NCI-H2227 (cell line): ENCODE data around the gene MYO1E.
"Not testable (repeated sequence)": the region's sequence is repeated elsewhere in the genome, so short reads cannot be mapped to it uniquely, and the experiment has no call there.

Experiments used
- DNase-seq: peaks from one replicate; lab custom pipeline; 2025; ENCODE audit not compliant: unreplicated experiment; lab: John Stamatoyannopoulos, UW

MYO1E gene

DNA sequence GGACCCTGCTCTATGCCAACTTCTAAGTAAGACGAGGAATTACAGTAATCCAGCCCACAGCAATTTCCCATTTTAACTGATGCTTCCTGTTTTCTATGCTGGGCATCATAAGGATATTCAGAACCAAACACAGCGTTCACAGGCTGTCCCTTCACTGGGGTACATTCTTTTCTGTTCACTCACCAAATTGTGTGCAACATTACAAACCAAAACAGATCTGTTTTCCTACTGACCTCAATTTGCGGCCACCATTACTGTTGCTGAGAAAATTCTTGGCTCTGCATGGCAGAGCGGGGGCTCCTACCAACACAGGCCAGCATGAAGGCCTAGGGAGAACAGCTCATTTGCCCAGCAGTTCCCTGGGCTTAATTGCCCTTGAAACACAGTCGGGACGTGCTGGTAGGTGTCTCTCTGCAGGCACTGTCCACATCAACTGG lies 76.5 kb downstream of the MYO1E start:
- peak; percentile 58 for DNase-seq

DNA sequence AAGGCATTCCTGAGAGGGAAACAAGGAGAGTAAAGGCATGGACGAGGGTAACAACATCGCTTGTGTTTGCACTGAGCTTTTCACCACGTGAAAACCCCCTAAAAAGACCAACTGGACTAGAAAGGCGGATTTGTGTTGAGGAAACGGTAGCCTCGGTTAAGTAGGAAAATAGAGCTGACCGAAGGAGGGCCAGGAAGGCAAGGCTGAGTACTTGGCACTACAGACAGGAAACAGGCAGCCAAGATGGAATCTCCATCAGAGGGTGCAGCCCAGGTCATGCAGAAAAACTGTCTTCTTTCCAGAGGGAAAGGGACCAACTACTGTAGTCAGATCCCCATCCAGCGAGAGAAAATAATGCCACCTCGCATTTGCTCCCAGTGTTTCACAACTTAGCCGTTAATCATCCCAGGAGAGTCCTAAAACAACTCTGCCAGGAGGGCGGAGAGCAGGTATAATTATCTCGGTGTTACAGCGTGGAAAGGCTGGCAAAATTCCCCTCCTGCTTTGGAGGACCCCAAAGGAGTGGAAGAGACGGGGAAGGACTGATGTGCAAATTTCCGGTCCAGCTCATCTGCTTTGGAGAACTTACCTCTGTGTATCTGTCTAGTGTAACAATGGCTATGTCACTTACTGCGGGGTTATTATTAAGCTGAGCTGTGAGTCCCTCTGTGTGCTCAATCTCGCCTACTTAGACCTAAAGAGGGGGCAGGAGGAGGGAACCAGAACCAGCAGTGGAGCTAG lies 77.2 kb downstream of the MYO1E start:
- peak; percentile 80 for DNase-seq

GRCh38 chr15:59294574-59295260 lies 78.0 kb downstream of the MYO1E start:
- DNase-seq = no peak

- no peak for DNase-seq
Measured at GRCh38 chr15:59292442-59293151, 80.1 kb downstream of the MYO1E start.

GRCh38 chr15:59291213-59291549 lies 81.5 kb downstream of the MYO1E start:
- DNase-seq = no peak

DNA sequence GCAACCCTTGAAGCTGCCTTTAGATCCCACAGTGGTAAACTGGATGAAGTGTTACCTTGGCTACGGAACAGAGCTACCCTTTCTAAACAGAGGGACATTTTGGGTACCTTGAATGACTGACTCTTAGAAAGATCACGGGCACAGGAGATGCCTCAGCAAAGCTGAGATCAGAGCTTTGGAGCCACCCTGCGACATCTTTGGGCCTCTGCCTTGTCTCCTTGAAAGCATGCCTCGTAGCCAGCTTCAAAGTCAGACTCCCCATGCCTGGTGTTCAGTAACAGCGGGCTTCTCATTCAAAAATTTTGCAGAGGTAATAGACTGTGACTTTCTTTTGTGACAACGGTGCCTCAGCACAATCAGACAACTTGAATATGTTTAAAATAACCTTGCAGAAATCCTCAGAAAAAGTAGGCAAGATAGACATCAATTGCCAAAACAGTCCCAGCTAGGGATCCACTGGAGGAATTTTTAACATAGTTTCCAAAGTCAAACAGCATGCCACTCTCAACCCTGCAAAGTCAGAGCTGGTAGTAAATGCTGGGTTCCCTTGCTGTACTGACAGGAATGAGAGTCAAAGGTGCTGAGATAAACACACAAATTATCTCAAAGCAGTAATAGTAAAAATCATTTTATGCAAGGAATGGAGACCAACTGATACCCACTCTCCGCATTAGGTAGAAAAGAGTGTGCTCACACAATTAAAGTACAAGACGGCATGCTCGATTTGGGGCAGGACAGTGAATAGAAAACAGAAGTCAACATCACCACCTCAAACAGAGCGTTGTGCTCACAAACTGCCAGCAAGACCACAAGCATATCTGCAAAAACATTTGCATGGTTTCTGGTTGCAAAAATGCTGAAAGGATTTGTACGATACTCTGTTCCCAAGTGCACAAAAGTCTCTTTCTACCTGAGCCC lies 82.1 kb downstream of the MYO1E start:
- no peak for DNase-seq

DNA sequence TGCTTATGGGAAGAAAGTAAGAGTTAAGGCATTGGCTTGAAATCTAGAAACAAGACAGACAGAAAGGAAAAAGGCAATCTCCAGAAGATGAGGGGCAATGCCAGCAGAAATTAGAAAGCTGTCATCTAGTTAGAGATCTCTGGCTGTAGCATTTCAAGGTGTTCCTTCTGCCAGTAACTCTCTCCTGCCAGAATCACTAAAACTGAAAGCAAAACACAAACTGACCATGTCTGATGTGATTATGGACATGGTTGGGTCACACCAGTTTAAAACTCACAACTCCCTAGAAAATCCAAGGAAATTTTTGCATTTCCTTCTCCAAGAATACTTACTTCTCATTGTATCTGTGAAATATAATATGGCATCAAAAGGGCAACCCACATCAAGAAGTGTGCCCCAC lies 83.1 kb downstream of the MYO1E start:
- no peak for DNase-seq

DNA sequence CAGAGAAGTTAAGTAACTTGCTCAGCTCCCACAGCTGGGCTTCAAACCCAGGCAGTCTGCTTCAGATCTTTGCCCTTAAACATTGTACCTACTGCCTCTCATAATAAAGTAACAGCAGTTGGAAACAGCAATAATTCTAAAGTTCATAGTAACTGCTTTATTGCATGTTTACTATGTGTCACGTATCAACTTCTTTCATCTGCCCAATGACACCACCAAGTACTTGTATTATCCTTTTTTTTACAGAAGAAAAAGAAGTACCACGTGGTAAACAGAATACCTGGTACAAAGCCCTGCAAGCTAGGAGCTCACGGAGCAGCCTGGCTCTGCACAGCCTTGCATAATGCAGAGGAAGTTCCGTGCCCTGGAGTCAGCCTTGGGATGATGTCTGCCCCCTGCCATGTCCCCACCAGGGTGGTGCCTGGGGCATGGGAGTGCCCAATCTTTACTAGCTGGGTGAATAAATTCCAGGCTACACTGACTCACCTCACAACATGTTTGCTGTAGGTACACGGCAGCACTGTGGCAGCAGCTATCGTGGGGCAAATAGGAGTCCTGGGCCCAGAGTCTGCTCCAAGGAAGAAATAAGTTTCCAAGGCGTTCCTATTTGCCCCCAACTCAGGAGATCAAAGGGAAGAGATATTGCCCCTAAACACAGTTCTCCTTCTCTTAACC lies 88.8 kb downstream of the MYO1E start:
- no peak for DNase-seq

GRCh38 chr15:59282515-59283337 lies 89.9 kb downstream of the MYO1E start:
- DNase-seq = no peak

- no peak for DNase-seq
Measured at GRCh38 chr15:59281699-59282098, 91.0 kb downstream of the MYO1E start.

DNA sequence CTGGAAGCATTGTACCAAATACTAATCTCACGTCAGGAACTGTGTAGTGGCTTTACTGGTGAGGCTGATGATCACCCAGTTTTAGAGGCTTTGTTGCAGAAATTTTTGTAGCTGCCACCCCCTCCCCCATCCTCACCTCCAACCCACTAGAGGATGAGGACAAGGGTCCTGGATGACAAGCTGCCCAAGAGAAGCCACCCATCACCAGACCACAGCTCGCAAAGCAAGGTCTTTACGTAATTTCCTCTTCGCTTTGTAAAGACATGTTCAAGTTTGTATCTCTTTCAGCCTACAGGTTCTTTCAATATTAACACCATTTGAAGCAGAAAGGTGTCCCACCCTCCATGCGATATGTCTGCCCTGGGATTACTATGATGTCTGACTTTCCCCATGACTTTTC lies 91.8 kb downstream of the MYO1E start:
- DNase-seq = no peak

DNA sequence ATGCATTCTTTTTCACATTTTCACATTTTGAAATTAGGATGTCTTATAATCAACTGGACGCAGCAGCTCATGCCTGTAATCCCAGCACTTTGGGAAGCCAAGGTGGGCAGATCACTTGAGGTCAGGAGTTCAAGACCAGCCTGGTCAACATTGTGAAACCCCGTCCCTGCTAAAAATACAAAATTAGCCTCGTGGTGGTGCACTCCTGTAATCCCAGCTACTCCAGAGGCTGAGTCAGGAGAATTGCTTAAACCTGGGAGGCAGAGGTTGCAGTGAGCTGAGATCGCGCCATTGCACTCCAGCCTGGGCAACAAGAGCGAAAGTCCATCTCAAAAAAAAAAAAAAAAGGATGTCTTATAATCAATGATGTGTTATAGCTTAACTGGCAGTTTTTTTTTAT lies 92.4 kb downstream of the MYO1E start:
- not testable (repeated sequence) for DNase-seq

DNA sequence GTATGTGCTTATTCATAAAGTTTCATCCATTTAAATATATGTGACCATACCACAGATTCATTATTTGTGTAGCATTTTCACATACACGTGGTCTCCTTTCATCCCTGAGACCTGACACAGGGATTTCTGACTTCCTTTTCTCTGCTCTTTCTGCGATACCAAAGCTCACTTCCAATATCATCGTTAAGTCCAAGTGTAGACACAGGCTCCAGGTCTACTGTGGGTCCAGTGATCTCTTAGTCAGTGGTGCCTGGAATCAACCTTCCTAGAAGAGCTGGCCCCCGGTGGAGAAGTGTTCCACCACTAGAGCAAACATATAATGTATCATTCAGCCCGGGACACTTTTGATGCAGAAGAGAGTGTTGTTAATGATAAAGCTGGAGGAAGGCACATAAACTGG lies 93.6 kb downstream of the MYO1E start:
- no peak for DNase-seq

- no peak for DNase-seq
Measured at GRCh38 chr15:59278120-59278519, 94.6 kb downstream of the MYO1E start.

GRCh38 chr15:59276225-59277178 lies 96.2 kb downstream of the MYO1E start:
- DNase-seq = no peak

DNA sequence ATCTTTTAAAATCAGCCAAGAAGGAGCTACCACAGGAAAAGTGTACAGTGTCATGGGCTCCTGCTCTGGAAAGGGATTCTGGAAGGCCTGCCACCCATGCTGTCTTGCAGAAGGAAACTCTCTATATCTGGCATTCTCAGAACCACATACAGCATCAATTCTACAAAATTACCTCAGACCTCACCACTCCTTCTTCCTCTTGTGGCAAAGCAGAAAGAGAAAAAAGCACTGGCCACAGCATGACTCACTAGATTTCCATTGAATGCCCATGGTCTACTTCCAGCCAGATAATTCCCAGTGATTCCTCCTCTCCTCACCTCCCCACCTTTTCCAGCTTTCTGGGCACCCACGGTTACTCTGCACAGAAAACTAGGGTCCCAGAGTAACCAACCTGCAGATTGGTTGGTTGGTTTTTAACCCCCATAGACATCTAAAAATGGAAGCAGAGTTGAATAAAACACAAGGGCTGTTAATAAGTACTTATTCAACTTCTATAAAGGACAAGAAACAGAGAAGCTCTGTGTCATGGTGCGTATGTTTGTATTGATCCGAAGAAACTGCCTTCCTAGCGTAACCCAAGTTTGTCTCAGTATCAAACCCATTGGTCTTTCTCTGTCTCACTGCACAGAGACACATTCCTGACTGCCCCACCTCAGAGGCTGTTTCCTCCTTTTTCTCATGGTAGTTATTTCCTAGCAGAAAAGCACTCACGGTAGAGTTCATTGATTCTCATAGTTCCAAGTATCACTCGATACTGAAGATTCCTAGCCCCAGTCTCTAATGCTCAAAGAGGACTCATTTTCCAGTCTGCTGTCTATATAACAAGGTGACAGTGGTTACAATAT lies 98.3 kb downstream of the MYO1E start:
- no peak for DNase-seq

DNA sequence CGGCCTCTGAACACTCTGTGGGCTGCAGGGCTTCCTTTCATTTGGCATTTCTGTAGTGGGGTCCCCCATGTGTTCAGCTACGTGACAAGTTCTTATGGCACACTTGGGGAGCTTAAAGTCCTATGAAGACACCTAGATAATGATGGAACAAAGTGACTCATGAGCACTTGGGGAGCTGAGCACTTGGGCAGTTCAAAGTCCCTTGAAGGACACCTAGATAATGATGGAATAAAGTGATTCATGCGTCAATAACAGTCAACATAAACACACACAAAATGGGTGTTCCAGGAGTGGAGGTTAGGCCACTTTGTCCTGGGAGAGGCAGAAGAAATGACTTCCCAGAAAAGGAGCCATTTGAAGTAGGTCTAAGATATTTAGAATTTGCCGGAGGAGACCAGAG lies 99.4 kb downstream of the MYO1E start:
- no peak for DNase-seq
